COLO829 (cell line): ENCODE measurements around the gene TLL2.
"Not testable (repeated sequence)": the region's sequence is repeated elsewhere in the genome, so short reads cannot be mapped to it uniquely, and the experiment has no call there.

Experiments used
- DNase-seq: peaks from one replicate; pipeline ENCODE4 v3.0.0; 2012; ENCODE audit warnings: low spot score

Gene TLL2

DNA sequence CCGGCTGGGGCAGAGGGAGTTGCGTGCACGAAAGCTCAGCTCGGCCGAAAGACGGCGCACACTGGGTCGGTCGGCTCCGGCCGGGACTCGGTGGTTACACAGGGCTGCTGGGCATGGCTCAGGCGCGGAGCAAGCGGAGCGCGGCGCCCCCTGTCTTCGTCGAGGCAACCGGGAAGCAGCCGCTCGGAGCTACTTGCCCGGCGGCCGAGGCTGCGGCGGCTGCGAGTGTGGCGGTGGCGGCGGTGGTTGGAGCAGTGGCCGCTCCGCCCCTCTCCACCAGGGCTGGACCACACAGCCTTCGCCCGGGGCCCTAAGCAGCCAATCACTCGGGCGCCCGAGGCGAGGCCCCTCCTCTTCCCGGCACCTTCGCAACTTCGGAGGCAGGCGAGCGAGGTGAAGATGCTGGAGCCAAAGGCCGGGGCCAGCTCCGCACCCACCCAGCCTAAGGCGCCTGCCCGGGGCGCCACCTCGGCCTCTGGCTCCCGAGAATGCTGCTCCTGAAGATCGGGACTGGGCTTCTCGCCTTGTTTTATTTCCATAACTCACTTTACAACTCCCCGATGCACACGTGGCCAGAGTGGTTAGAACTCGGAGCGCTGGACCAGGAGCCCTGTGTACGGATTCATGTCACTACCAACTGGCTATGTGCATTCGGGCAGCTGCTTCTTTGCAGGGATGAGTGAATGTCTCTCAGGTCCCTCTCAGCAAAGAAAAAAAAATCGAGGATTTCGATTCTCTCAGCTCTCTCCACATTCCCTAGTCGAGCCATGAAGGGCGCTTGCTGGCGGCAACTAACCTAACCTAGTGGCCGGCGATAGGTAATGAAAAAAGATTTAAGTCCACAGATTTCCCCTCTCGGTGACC, at the start of gene TLL2:
TLL2 (minus strand) TSS at position 229 of the 864 bp plus-strand sequence. CDS start 241 bp downstream, outside the sequence.
- peak; percentile 22 for DNase-seq

DNA sequence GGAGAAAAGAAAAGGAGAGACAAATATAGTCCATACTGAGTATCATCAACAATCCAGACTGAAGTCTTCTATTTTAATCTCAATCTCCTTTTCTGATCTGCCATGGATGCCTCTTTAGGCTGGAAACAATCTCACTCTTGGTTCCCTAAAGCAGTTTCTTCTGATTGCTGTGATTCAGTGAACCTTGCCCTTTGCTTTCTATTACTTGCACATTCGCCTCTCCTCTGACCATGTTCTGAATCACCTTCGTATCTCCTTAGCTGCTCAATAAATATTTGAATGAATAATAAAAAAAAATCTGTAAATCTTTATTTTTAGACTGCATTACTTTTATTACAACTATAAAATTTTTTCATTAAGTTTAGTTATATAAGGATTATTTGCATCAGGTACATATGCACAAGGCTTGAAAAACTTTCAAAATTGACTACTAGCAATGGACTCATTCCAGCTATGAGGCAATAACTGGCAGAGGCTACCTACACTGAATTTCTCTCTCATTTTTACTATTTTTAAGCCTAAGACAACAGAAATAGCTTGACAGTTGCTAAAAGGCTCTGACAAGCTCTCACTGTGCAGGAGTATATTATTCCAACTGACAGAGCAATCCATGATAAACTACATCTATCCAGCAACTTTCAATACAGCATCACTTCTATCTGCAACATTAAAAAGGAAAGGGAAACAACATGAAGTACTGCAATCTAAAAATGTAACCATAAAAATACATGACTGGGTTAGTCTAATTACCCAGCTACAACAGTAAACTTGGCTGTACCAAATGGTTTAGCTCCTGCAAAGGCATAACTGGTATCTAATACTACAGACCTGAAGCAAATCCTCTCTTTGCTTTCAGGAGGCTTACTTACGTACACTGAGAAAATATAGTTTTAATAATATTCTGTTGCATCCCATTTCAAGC, 47.5 kb upstream of the TLL2 start:
- no peak for DNase-seq

DNA sequence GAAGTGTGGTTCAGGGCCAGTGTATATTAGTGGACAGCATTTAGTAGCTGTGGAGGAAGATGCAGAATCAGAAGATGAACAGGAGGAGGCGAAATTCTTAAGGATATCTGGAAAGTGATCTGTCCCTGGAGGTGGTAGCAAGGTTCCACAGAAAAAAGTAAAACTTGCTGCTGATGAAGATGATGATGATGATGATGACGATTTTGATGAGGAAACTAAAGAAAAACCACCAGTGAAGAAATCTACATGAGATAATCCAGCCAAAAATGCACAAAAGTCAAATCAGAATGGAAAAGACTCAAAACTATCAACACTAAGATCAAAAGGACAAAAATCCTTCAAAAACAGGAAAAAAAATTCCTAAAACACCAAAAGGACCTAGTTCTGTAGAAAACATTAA, 46.8 kb upstream of the TLL2 start:
- DNase-seq = no peak

DNA sequence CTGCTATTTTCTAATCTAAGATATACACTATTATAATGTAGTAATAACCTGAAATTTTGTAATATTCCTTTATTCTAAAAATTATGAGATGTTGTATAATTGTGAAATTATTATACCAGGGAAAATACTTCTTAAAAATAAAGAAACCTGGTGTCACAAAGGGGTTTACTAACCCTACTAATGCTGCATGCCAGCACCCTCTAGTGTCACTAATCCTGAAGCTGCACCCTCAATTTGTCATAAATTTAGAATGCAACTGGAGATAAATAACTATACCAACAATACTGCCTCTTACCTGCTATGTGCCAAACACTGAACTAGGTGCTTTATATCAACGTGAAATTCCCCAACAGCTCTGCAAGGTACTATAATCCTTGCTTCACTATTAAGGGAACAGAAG, 42.3 kb upstream of the TLL2 start:
- peak; percentile 0 for DNase-seq

DNA sequence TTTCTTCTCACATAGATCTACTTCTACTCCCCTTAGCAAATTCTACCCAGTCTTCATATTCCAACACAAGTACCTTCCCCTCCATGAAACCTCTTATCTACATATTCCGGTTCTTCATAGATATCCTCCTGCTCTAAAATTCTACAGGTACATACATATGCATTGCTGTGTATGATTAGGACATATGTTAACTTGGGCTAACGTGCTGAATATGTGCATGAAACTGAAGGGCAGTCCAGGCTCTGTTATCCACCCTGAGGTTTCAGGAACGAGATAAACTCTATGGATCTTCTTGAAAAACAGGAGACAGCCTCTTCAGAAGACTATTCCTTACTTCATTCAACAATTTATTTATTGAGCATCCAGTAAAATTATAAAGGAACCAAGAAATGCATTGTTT, 41.6 kb upstream of the TLL2 start:
- no peak for DNase-seq

DNA sequence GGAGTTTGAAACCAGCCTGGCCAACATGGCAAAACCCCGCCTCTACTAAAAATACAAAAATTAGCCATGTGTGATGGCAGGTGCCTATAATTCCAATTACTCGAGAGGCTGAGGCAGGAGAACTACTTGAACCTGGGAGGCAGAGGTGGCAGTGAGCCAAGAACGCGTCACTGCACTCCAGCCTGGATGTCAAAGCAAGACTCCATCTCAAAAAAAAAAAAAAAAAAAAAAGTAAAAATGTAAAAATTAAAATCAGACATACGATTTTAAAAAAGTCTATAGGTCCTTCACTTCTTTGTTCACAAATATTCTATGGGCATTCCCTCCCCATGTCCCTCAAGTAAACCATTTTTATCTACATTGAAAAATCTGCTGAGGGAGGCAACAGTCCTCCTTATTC, 34.9 kb upstream of the TLL2 start:
- DNase-seq = no peak

DNA sequence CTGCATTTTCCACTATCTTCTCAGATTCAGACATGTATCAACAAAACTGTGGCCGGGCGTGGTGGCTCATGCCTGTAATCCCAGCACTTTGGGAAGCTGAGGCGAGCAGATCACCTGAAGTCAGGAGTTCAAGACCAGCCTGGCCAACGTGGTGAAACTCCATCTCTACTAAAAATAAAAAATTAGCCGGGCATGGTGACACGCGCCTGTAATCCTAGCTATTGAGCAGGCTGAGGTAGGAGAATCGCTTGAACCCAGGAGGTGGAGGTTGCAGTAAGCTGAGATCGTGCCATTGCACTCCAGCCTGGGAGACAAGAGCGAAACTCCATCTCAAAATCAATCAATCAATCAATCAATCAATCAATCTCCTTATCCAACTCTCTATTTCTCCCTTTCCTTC, 31.8 kb upstream of the TLL2 start:
- DNase-seq = not testable (repeated sequence)

DNA sequence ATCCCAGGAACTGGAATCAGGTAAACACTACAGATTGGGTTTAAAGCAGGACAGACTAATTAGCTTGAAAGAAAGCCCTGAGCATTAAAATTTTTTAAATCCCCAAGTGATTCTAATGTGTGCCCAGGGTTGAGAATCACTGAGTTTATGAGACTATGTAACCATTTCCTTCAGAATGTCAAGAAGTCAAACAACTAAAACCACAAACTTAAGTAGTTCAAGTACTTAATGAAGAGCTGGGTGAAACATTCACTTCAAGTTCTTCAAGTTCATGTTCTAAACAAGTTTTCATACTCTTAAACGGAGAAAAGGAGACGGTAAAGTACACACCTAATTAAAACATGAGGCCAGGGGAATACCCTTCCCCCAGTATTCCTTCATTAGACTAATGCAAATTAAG, 28.2 kb upstream of the TLL2 start:
- DNase-seq = no peak

DNA sequence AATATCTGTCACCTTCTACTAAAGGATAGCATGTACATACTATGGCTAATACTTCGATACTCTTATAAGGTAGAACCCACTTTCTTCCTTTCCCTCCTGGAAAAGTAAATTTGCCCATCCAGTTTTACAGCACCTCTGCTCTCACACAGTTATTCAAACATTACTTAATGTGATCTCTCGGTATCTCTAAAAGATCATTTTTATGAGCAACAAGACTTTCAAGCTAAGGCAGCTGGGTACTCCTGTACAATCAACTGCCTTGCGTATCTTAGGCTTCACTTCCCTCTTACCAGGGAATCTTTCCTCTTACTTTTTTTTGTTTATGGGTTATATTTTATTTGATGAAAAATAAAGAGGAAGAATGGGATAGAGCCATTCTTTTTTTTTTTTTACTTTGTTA, 26.5 kb upstream of the TLL2 start:
- no peak for DNase-seq

DNA sequence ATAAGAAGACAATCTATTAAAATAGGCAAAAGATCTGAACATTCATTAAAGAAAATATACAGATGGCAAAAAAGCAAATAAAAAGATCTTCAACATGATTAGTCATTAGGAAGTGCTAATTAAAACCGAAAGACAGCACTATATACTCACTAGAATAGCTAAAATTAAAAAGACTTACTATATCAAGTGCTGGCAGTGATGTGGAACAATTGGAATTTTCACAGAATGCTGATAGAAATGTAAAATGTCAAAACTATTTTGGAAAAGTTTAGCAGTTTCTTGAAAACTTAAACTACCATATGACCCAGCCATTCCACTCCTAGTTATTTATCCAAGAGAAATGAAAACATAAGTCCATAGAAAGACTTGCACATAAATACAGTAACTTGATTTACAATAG, 25.0 kb upstream of the TLL2 start:
- no peak for DNase-seq

DNA sequence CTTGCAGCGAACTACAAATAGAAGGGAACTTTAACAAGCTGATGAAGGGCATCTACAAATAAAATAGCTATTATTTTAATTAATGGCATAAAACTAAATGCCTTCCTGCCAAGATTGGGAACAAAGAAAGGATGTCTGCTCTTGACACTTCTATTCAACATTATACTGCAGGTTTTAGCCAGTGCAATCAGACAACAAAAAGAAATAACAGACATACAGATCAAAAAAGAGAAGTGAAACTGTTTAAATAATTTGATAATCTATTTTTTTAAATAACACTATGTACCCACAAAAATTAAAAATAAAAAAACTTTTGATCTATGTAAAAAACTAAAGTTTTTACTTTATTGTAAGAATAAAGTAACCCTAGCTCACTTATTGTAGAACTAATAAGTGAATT, 22.4 kb upstream of the TLL2 start:
- DNase-seq = no peak

DNA sequence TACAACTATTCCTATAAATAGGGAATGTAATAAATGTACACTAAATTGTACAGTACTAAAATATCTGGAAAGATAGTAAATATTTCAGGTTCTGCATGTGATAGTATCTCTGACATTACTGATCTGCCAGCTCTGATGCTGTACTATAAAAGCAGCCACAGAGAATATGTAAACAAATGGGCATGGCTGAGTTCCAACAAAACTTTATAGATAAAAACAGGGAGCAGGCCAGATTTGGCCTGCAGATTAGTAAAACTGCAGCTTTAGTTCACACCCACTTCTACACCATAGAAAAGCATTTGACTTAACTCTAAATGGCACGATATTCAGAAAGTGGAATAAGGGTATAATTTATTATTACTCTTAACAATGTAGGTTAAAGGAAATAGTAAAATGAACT, 18.8 kb upstream of the TLL2 start:
- DNase-seq = no peak

DNA sequence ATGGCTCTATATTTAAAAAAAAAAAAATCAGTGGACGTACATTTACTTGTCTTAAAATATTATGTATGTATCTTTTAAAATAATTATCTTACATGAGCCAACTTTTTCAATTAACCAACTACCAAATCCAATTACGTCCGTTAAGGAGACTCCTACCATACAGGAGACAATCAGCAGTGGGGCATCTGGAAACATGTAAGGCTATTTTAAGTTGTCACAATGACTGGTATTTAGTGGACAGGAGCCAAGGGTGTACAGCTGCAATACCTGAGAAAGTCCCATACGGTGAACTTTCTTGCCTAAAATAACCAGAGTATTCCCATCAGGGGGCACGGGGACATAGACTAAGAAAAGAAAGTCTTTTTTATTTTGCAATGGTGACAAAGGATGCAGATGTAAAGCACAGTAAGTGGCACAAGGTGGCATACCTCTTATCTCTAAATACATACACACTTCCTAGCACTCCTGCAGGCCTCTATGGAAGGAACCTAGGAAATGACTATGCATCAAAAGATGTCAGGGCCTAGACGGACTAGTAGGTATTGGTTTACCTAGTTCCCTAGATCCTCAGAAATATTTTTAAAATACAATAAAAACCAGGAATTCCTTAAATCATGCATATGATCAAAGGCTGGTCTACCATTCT, 16.0 kb upstream of the TLL2 start:
- DNase-seq = no peak

DNA sequence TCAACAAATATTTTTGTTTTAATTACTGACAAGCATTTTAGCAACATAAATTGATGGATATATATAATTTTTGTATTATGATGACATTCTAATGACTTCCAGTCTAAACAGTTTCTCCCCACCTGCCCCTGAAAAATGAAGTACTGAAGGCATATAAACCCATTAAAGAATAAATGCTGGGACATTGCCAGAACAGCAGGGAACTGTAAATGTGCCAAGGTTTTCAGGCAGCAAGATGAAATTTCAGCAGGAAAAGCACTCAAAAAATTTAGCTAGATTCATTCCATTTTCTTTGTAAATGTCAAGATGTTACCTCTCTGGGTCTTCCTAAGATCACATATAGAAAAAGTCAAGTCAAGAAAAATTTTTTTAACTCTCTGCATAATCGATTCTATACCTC, 11.0 kb upstream of the TLL2 start:
- no peak for DNase-seq

DNA sequence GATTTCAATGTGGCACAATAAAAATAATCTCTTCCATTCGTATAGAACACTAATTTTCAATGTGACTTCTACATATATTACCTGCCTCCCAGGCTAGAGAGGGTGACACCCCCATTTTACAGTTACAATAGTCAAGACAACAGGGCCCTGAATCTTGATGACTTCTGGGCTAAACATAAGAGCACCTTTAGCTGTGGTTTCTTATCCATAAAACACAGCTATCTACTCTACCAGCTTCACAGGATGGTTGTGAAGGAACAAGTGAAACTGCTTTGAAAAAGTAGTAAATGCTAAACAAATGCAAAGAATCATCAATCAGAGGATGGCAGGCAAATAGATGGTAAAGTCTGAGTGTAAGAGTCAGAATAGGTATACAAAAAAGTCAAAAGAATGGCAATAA, 3.6 kb upstream of the TLL2 start:
- DNase-seq = no peak

DNA sequence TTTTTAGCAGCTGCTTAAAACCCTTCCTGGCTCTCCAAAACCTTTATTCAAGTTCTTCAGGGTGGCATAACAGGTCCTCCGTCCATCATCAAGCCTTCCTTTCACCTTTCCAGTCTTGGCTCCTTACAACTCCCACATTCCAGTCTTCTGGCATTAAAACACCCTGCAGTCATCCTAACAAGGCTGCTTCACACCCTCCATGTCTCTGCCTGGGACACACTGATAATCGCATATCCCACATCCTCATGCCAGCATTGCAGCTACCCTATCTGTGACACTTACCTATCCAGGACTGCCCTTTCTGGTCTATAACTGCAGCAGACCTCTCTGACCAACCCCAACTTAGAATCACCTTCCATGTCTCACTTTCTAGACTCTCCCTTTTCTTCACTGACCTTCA, 2.6 kb upstream of the TLL2 start:
- DNase-seq = no peak

DNA sequence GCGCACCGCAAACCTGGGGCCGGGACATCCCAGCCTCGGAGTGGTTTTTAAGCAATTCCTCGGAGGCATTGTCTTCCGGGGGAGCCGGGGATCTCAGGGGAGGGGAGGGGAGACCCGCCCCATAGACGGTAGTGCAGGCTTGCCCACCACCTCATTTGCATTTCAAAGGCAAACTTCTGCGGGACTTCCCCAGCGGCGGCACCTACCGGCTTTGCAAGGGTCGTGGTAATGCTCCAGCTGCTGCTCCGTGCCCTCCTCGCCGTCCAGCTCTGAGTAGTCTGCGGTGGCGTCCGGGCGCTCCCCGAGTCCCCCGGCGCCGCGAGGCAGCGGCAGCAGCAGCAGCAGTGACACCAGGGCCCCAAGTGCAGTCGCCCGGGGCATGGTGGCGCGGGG, 425 bp downstream of the TLL2 start:
- no peak for DNase-seq

DNA sequence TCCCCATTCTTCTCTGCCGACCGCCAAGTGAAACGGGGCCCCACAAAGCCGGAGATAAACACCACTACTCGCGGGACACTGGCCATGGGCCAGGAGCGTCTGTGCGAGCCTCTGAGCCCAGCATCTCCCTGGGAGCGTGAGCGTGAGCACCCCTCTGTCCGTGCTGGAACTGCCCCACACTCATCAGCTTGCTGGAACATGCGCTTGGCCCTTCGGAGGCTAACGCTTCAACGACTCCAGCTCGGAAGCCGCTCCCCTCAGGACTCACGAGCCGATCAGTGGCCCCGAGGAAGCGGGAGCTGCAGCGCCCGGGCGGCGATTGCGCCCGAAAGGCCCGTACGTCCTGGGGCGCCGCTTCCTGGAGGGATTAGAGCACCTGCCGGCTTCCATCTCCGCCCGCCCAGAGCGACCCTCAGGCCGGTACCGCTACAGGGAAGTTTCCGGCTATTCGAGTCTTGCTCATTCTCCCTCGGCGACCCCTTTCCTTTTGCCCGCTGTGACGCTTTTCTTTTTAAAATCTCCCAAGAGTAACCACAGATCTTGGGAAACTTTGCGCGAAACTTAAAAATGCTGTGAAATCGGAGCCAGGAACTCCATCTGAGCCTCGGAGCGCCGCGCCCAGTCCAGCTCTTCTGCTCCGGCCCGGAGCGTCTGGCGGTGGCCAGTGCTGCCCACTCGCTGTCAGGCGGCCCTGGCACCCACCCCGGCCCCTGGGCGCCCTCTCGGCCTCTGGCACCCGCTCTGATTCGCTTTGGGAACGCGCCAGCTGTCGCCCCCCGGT, 1.0 kb downstream of the TLL2 start:
- no peak for DNase-seq

DNA sequence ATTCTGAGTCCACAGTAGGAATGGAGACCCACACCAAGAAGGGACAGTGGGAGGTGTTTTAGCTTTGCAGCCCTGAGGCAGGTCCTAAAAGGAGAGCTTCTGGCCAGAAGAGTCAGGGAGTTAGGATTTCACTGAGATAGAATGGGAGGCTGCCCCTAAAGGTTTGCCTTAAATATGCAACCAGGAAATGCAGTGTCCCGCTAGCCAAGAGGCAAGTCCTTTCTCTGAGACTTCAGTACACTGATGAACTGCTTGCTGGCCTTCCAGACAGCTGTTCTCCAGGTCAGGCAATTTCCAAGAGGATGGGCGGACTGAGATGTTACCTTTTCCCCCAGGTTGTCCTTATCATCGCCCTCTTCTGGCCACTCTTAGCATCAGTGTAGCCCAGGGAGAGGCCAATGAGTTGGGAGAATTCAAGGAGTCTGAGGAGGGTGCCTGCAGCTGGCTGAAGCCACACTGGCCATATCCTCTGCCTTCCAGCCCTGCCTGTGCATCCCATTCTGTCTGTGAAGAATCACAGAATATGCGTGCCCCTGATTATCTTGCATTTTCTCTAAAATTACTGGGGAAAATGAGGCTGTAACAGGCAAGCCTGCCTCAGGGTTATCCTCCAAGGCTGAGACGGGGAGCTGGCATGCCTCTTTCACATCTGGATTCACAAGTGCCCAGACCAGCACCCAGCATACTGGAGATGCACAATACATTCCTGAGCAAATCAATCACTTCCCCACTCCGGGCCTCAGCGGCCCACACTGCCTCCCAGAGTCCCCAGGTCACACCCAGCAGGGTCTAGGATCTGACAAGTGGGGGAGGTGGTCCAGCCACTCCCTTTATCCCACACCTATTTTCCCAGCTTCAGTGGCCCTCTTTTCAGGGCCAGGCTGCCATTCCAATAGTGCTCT, 2.4 kb downstream of the TLL2 start:
- DNase-seq = peak; percentile 38

DNA sequence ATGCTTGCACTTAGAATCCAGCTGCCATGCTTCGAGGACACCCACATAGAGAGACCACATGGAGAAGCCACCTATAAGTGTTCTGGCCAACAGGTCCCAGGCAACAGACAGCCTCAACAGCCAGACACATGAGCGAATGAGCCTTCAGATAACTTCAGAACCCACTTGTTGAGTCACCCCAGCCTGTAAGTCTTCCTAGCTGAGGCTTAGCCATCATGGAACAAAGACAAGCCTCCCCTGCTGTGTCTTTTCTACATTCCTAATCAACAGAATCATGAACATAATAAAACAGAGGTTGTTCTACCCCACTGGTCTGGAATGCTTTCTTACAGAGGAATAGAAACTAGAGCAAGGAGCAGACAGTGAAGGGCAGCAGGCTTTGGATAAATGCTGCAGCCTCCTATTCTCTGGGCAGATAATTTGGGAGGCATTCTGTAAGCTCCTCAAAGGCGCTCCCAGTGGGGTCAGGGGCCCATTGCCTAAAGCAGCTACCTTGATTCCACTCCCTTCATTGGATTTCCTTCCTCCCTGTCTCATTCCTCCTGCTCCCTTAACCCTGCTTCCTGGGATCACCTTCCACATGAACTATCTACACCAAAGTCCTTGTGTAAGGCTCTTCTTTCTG, 4.6 kb downstream of the TLL2 start:
- DNase-seq = no peak
